C4-2B (cell line): ENCODE measurements around the gene LGMN.

Experiments used
- H3K27ac ChIP-seq: fragments of 450-650 bp; 2 replicates; pipeline ENCODE4 v1.5.1; 2017
- CTCF ChIP-seq: fragments of 450-650 bp; conservative IDR thresholded peaks from 2 replicates; pipeline ENCODE4 v1.5.1; 2017; ENCODE audit warnings: mild to moderate bottlenecking
- ZFX ChIP-seq: fragments of 450-650 bp; IDR thresholded peaks from 2 replicates; pipeline ENCODE4 v1.6.1; 2017

LGMN gene

GRCh38 chr14:92711976-92712653 lies 36.3 kb downstream of the LGMN start:
- H3K27ac ChIP-seq, result no peak overlapping the region
- TF ChIP-seq CTCF (no peak), ZFX (no peak)

GRCh38 chr14:92710001-92710341 lies 38.5 kb downstream of the LGMN start:
- H3K27ac ChIP-seq, result no peak overlapping the region
- no peak for TF ChIP-seq ZFX
- no peak for TF ChIP-seq CTCF

GRCh38 chr14:92709340-92710000 lies 39.0 kb downstream of the LGMN start:
- no peak overlapping the region for H3K27ac ChIP-seq
- TF ChIP-seq ZFX (no peak), CTCF (no peak)

GRCh38 chr14:92706386-92706785 lies 42.0 kb downstream of the LGMN start:
- H3K27ac ChIP-seq, result no peak overlapping the region
- TF ChIP-seq CTCF (no peak), ZFX (no peak)

- H3K27ac ChIP-seq, result no peak overlapping the region
- TF ChIP-seq CTCF (no peak), ZFX (no peak)
These were observed 43.6 kb downstream of the LGMN start for GRCh38 chr14:92704821-92705220.

GRCh38 chr14:92704036-92704804 lies 44.2 kb downstream of the LGMN start:
- H3K27ac ChIP-seq, result no peak overlapping the region

More at GRCh38 chr14:92704036-92704804, 44.2 kb downstream of the LGMN start:
- TF ChIP-seq CTCF (no peak), ZFX (no peak)
